Activated B cell treated with CpG ODN at 0.5 μM for 24 hours (primary cell): ENCODE measurements around the gene INAFM1. TPM values are rescaled to one million over a fixed set of nuclear protein-coding genes. Genes with fewer than 3 reads are reported as not detected.
"Not testable (repeated sequence)": the region's sequence is repeated elsewhere in the genome, so short reads cannot be mapped to it uniquely, and the experiment has no call there.

ENCODE experiments used
- ATAC-seq: fragments of 200-7000 bp; cut with Tn5 transposase; one replicate; pipeline ENCODE4 v1.10.0; 2021; ENCODE audit warnings: low read depth, mild to moderate bottlenecking, moderate library complexity
- CTCF ChIA-PET: fragments of 350-600 bp; sonication (Branson Sonifier 250); formaldehyde crosslinking; loops from one replicate; lab custom pipeline; 2021; ENCODE audit warnings: antibody characterized with exemption; lab: Charles Lee
- POLR2A ChIA-PET: fragments of 350-600 bp; sonication (Branson Sonifier 250); formaldehyde crosslinking; loops from one replicate; lab custom pipeline; 2021; ENCODE audit warnings: antibody characterized with exemption; lab: Charles Lee
- DNase-seq: peaks from one replicate; pipeline ENCODE4 v3.0.0; 2022
- H3K27ac Mint-ChIP-seq: one replicate; pipeline ENCODE4 v1.8.0; 2020; ENCODE audit warnings: mixed read lengths
- H3K27me3 Mint-ChIP-seq: one replicate; pipeline ENCODE4 v1.8.0; 2021; ENCODE audit warnings: mixed read lengths
- H3K36me3 Mint-ChIP-seq: one replicate; pipeline ENCODE4 v1.8.0; 2021; ENCODE audit warnings: low read depth, mixed read lengths
- H3K4me1 Mint-ChIP-seq: one replicate; pipeline ENCODE4 v1.8.0; 2021; ENCODE audit warnings: mixed read lengths
- H3K4me3 Mint-ChIP-seq: one replicate; pipeline ENCODE4 v1.8.0; 2020; ENCODE audit warnings: mild to moderate bottlenecking, mixed read lengths
- H3K9me3 Mint-ChIP-seq: one replicate; pipeline ENCODE4 v1.8.0; 2020; ENCODE audit warnings: mixed read lengths
- intact Hi-C: fragments of 100-400 bp; cut with micrococcal nuclease; formaldehyde crosslinking; loops from one replicate; pipeline ENCODE4 v1.15.1; 2024
- total RNA-seq: library from RNA; stranded (reverse); gene quantifications from 2 replicates; pipeline ENCODE4 v1.2.3, GENCODE V29; 2022
- TF ChIP-seq, protein P1 (sequence below): fragments of 200-600 bp; IDR thresholded peaks from one replicate; pipeline ENCODE4 v1.8.0; 2022; ENCODE audit warnings: antibody characterized with exemption, mild to moderate bottlenecking

Gene INAFM1
- total RNA-seq, 1 donor from 2014 or later, result 11.8 TPM

DNA sequence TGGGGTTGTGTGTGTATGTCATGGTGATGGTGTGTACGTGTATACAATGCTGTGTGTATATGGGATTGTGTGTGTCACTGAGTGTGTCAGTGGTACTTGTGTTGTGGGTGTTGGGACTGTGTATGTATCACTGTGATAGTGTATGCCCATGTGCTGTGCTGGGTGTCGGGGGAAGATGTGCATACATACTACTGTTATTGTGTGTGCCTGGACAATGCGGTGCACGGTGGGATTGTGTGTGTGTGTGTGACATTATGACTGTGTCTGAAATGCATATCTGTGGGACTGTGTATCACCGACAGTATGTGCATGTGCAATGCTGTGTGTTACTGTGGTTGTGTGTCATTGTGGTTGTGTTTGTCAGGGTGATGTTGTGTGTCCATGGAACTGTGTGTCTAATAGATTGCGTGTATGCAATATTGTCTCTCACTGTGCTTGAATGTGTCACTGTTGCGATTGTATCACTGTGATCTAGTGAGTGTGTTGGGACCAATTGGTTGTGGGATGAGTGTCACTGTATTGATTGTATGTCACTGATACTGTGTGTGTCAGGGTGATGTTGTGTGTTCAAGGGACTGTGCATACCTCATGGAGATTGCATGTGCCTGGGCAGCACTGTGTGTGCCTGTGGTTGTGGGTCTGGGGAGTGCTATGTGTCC lies 32.6 kb upstream of the INAFM1 start:
- ATAC-seq, result no peak
- TF ChIP-seq, protein P1, sequence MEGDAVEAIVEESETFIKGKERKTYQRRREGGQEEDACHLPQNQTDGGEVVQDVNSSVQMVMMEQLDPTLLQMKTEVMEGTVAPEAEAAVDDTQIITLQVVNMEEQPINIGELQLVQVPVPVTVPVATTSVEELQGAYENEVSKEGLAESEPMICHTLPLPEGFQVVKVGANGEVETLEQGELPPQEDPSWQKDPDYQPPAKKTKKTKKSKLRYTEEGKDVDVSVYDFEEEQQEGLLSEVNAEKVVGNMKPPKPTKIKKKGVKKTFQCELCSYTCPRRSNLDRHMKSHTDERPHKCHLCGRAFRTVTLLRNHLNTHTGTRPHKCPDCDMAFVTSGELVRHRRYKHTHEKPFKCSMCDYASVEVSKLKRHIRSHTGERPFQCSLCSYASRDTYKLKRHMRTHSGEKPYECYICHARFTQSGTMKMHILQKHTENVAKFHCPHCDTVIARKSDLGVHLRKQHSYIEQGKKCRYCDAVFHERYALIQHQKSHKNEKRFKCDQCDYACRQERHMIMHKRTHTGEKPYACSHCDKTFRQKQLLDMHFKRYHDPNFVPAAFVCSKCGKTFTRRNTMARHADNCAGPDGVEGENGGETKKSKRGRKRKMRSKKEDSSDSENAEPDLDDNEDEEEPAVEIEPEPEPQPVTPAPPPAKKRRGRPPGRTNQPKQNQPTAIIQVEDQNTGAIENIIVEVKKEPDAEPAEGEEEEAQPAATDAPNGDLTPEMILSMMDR, result no peak
- Mint-ChIP-seq H3K4me3 (no peak overlapping the region), H3K27ac (no peak overlapping the region), H3K27me3 (peaks cover 4% of the 10 kb centered on the region), H3K36me3 (no peaks in the 10 kb centered on the region), H3K4me1 (peaks cover 30% of the 10 kb centered on the region), H3K9me3 (no peaks in the 10 kb centered on the region)
- CTCF ChIA-PET, result interaction anchor here (1.2 to 6.8 kb wide), 2 partner anchors 10 to 31 kb away, joined by 3 to 378 read pairs; no protein-coding TSS in a partner anchor
- intact Hi-C loops, result loop anchor here (1.0 kb wide), 1 partner anchor 129 kb away; the partner anchor contains the start of gene ZC3H4
- POLR2A ChIA-PET, result interaction anchor here (1.3 to 6.4 kb wide), 5 partner anchors 14 to 55 kb away, joined by 3 to 152 read pairs (median 61); partner anchors contain the start of gene CCDC9
- DNase-seq, result no peak

DNA sequence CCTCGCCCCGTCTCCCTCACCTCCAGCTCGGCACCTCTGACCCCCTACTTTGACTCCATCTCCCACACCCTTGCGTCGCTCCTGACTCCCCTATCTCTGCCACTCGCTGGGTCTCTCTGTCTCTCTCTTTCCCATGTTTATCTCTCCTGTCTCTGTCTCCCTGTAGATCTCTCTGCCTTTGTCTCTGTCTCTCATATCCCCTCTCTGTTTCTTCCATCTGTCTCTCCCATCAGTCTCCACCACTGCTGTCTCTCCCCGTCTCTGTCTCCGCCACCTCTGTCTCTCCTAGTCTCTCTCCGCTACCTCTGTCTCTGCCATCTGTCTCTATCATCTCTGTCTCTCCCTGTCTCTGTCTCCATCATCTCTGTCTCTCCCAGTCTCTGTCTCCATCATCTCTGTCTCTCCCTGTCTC lies 31.3 kb upstream of the INAFM1 start:
- CTCF ChIA-PET, result interaction anchor here (1.2 to 6.8 kb wide), 10 partner anchors 10 to 231 kb away, joined by 3 to 378 read pairs (median 15); partner anchors contain the start of genes CCDC9 and SAE1
- POLR2A ChIA-PET, result interaction anchor here (0.9 to 6.4 kb wide), 10 partner anchors 10 to 130 kb away, joined by 3 to 156 read pairs (median 16); partner anchors contain the start of genes CCDC9, INAFM1 and ZC3H4
- DNase-seq, result no peak
- Mint-ChIP-seq H3K9me3 (no peaks in the 10 kb centered on the region), H3K4me1 (peaks cover 33% of the 10 kb centered on the region), H3K36me3 (no peaks in the 10 kb centered on the region), H3K4me3 (peak overlapping the region; percentile 86), H3K27me3 (peaks cover 7% of the 10 kb centered on the region), H3K27ac (peak overlapping the region; percentile 90)
- TF ChIP-seq, protein P1, result no peak
- intact Hi-C loops, result no loop called here
- no peak for ATAC-seq

DNA sequence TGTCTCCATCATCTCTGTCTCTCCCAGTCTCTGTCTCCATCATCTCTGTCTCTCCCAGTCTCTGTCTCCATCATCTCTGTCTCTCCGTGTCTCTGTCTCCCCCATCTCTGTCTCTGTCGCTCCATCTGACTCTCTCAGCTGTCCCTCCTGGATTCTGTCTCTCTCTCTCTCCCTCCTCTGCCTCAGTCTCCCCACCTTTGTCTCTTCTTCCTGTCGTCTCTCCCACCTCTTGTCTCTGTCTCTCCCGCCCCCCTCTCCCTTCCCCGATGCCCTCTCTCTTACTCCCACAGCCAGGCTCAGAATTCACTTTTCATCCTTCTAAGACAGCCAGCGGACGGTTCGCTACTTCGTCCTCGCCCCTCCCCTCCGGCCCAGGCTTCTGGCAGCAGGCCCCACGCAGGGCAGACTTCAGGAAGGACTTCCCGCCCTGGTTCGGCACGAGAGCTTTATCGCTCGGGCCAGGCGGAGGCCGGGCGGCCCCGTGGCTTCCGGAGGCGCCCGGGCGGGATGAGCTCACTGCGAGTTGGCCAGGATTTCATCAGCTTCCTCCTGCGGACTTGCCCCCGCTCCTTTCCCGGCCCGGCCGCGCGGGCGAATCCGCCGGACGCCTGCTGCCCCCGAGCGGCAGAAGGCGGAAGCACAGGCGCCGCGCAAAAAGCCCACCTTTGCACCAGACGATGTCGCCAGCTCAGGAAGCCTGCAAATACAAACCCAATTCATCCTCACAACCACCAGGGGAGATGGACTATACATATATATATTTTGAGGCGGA lies 30.7 kb upstream of the INAFM1 start:
- Mint-ChIP-seq H3K9me3 (no peaks in the 10 kb centered on the region), H3K4me1 (peaks cover 29% of the 10 kb centered on the region), H3K36me3 (no peaks in the 10 kb centered on the region), H3K27me3 (peaks cover 7% of the 10 kb centered on the region), H3K27ac (peak overlapping the region; percentile 90), H3K4me3 (peak overlapping the region; percentile 86)
- ATAC-seq, result peak; percentile 70
- TF ChIP-seq, protein P1, result peak; percentile 47
- CTCF ChIA-PET, result interaction anchor here (0.7 to 6.8 kb wide), 27 partner anchors 9 to 387 kb away, joined by 3 to 378 read pairs (median 7); partner anchors contain the start of genes CCDC9, SAE1 and ZC3H4
- POLR2A ChIA-PET, result interaction anchor here (0.6 to 6.4 kb wide), 19 partner anchors 12 to 940 kb away, joined by 3 to 156 read pairs (median 8); partner anchors contain the start of genes CCDC9, DHX34, INAFM1 and SLC1A5
- DNase-seq, result peak; percentile 92
- intact Hi-C loops, result loop anchor here (1.0 kb wide), 6 partner anchors 12 to 114 kb away; partner anchors contain the start of genes BBC3, CCDC9 and SAE1

DNA sequence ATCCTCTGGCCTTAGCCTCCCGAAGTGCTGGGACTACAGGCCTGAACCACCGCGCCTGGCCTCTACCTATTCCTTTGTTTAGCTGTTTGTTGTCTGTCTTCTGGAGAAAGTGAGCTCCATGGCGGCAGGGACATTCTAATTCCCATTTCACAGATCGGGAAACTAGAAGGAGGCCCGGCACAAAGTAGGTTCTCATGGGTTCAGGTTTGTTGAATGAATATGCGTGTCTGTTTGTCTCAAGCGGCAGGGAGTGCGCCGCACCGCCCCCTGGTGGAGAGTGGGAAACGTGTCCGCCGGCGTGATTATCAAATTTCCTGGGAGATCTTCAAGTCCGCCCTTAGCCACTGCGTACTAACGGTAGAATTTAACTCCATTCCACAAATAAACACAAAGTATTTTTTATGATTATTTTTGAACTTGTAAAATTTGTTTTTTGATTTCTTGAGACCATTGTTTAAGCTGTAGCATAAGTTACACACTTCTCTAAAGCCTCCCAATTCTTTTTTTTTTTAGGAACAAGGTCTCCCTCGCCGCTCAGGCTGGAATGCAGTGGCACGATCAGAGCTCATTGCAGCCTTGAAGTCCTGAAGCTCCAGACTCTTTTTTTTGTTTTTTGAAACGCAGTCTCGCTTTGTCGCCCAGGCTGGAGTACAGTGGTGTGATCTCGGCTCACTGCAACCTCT lies 27.2 kb upstream of the INAFM1 start:
- DNase-seq, result peak; percentile 75
- peaks cover 8% of the 10 kb centered on the region for H3K27me3 Mint-ChIP-seq
- peaks cover 20% of the 10 kb centered on the region for H3K4me1 Mint-ChIP-seq
- intact Hi-C loops, result loop anchor here (1.0 kb wide), 2 partner anchors 168 to 234 kb away; no protein-coding TSS in a partner anchor
- ATAC-seq, result no peak
- TF ChIP-seq, protein P1, result peak; percentile 57
- no peak overlapping the region for H3K4me3 Mint-ChIP-seq
- H3K9me3 Mint-ChIP-seq, result no peaks in the 10 kb centered on the region
- H3K27ac Mint-ChIP-seq, result peak overlapping the region; percentile 62
- ChIA-PET POLR2A (interaction anchor here (0.6 to 6.4 kb wide), 5 partner anchors 9 to 134 kb away, joined by 3 to 152 read pairs (median 4); partner anchors contain the start of genes CCDC9 and ZC3H4), CTCF (interaction anchor here (0.7 to 6.8 kb wide), 12 partner anchors 9 to 651 kb away, joined by 3 to 378 read pairs (median 4); partner anchors contain the start of genes CCDC9 and SAE1)
- no peaks in the 10 kb centered on the region for H3K36me3 Mint-ChIP-seq

DNA sequence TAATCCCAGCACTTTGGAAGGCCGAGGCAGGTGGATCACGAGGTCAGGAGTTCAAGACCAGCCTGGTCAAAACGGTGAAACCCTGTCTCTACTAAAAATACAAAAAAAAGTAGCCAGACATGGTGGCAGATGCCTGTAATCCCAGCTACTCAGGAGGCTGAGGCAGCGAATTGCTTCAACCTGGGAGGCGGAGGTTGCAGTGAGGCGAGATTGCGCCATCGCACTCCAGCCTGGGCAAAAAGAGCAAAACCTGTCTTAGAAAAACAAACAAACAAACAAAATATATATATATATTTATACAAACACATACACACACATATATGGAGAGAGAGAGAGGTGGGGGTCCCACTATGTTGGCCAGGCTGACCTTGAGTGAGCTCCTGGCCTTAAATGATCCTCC lies 21.7 kb upstream of the INAFM1 start:
- H3K4me3 Mint-ChIP-seq, H3K27me3 Mint-ChIP-seq, DNase-seq, intact Hi-C loops, H3K9me3 Mint-ChIP-seq, H3K27ac Mint-ChIP-seq, ATAC-seq: not testable (repeated sequence)
- ChIA-PET CTCF (interaction anchor here (1.8 kb wide), 1 partner anchor 9 kb away, joined by 9 read pairs; no protein-coding TSS in a partner anchor), POLR2A (interaction anchor here (0.6 kb wide), 1 partner anchor 1060 kb away, joined by 3 read pairs; no protein-coding TSS in a partner anchor)
- H3K4me1 Mint-ChIP-seq, result peaks cover 17% of the 10 kb centered on the region
- peaks cover 17% of the 10 kb centered on the region for H3K36me3 Mint-ChIP-seq
